Chondrocyte (in vitro differentiated cells): ENCODE results near the gene STRIT1. TPM values are rescaled to one million over a fixed set of nuclear protein-coding genes. Genes with fewer than 3 reads are reported as not detected.

Experiments used
- DNase-seq: peaks from one replicate; pipeline ENCODE4 v3.0.0; 2021; ENCODE audit warnings: mixed read lengths, low spot score
- H3K27ac Mint-ChIP-seq: one replicate; pipeline ENCODE4 v1.8.0; 2021; ENCODE audit warnings: mild to moderate bottlenecking, moderate library complexity, mixed read lengths; ENCODE audit not compliant: unreplicated experiment
- H3K27me3 Mint-ChIP-seq: 2 replicates; pipeline ENCODE4 v1.8.0; 2021; ENCODE audit warnings: low read depth, mixed read lengths
- H3K36me3 Mint-ChIP-seq: 2 replicates; pipeline ENCODE4 v1.8.0; 2021; ENCODE audit warnings: low read depth, mixed read lengths
- H3K4me1 Mint-ChIP-seq: 2 replicates; pipeline ENCODE4 v1.8.0; 2021; ENCODE audit warnings: low read depth, mild to moderate bottlenecking, mixed read lengths
- H3K4me3 Mint-ChIP-seq: one replicate; pipeline ENCODE4 v1.8.0; 2021; ENCODE audit warnings: mild to moderate bottlenecking, moderate library complexity, mixed read lengths; ENCODE audit not compliant: unreplicated experiment
- H3K9me3 Mint-ChIP-seq: 2 replicates; pipeline ENCODE4 v1.8.0; 2021; ENCODE audit warnings: low read depth, mixed read lengths
- CTCF ChIP-seq: fragments of 200-600 bp; sonication (generic); IDR thresholded peaks from 2 replicates; pipeline ENCODE4 v1.5.0; 2021; ENCODE audit warnings: antibody characterized with exemption, mild to moderate bottlenecking, moderate library complexity
- long read RNA-seq: library from polyadenylated mRNA; stranded (forward); transcript quantifications from one replicate; pipeline ENCODE4 v2.0.0, GENCODE V29; 2021
- total RNA-seq: library from RNA; stranded (reverse); gene quantifications from 3 replicates; pipeline ENCODE4 v1.2.1, GENCODE V29; 2021

STRIT1 gene
- not detected in 3 replicates for total RNA-seq
- long read RNA-seq: 0 reads

- Mint-ChIP-seq H3K36me3 (peaks cover 4% of the 10 kb centered on the region), H3K4me1 (peaks cover 11% of the 10 kb centered on the region)
Observed at GRCh38 chr3:155293516-155293915, at the start of gene STRIT1. Gene STRIT1, minus strand, starts transcription at chr3:155293683.

GRCh38 chr3:155342344-155342743 is 48.9 kb upstream of the STRIT1 start:
- Mint-ChIP-seq H3K27me3 (peaks cover 18% of the 10 kb centered on the region), H3K36me3 (no peaks in the 10 kb centered on the region), H3K4me1 (no peaks in the 10 kb centered on the region), H3K4me3 (no peak overlapping the region), H3K9me3 (no peaks in the 10 kb centered on the region), H3K27ac (no peak overlapping the region)
- no peak for TF ChIP-seq CTCF
- DNase-seq: no peak

More at GRCh38 chr3:155293516-155293915, at the start of gene STRIT1:
- peaks cover 20% of the 10 kb centered on the region for H3K9me3 Mint-ChIP-seq
- no peak within 1 kb of the TSS for H3K27ac Mint-ChIP-seq
- no peak for TF ChIP-seq CTCF
- DNase-seq: no peak
- no peaks in the 10 kb centered on the region for H3K27me3 Mint-ChIP-seq
- H3K4me3 Mint-ChIP-seq: no peak within 1 kb of the TSS

DNA sequence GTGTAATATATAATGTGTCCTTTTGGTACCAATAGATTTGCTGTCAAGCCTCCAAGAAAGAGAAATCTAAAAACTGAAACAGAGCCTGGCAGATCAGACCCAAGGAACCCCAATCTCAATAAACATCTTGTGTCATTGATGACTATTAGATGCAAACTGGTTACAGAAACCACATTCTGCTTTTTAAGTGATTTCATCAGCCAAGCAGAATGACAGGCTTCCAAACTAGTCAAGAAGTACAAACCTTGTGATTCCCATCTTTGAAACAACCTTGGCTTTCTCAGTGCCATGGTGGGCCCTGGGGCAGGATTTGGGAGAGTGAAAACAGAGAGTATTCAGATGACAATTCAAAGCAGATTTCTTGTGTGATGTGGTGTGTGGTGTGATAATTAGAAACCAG is 45.6 kb upstream of the STRIT1 start:
- no peak for TF ChIP-seq CTCF
- Mint-ChIP-seq H3K27ac (no peak overlapping the region), H3K36me3 (no peaks in the 10 kb centered on the region), H3K4me1 (no peaks in the 10 kb centered on the region), H3K9me3 (no peaks in the 10 kb centered on the region), H3K27me3 (peaks cover 19% of the 10 kb centered on the region), H3K4me3 (no peak overlapping the region)
- no peak for DNase-seq

- H3K4me3 Mint-ChIP-seq: no peak overlapping the region
- no peak for TF ChIP-seq CTCF
- H3K27ac Mint-ChIP-seq: no peak overlapping the region
- peaks cover 9% of the 10 kb centered on the region for H3K27me3 Mint-ChIP-seq
- no peaks in the 10 kb centered on the region for H3K36me3 Mint-ChIP-seq
- no peaks in the 10 kb centered on the region for H3K4me1 Mint-ChIP-seq
- DNase-seq: no peak
- H3K9me3 Mint-ChIP-seq: no peaks in the 10 kb centered on the region
Observed at GRCh38 chr3:155335724-155336354, 42.4 kb upstream of the STRIT1 start.

DNA sequence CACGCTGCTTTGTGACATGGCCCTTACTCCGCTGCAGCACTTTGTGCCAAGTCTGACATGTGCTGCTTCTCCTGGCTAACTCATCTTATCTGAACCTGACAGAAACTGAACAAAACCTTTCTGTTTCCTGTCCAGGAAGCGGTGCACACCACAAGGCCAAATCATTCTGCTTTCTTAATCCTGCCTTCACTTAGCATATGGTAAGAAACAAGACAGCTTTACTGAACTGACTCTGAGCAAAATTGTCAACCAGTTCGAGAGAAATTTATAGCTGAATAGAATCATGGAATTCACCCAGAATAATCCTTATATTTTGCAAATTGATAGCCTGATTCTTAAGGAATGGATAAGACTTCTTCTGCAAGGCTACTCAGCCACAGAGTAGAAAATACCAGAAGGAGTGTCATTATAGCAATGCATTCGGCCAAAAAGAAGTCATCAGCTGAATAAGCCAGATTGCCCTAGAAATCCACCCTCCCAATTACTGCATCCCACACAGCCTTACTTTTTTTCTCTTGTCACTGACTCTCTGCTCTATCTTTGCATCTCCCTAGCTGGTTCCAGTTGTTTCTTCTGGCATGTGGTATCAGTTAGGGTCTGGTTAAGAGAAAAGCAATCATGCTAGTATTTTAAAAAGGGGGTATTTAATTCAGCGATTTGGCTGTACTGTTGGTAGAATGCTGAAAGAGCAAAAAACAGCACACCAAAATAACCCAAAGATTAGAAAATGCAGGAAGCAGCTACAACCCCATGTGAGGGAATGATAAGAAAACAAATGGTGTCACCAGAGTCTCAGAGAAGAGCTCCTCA is 41.6 kb upstream of the STRIT1 start:
- Mint-ChIP-seq H3K9me3 (no peaks in the 10 kb centered on the region), H3K27ac (no peak overlapping the region), H3K4me3 (no peak overlapping the region), H3K4me1 (no peaks in the 10 kb centered on the region), H3K36me3 (no peaks in the 10 kb centered on the region), H3K27me3 (peaks cover 9% of the 10 kb centered on the region)
- no peak for DNase-seq
- no peak for TF ChIP-seq CTCF
